ENCODE results near the gene ATP8A2. TPM values are rescaled to one million over a fixed set of nuclear protein-coding genes. Genes with fewer than 3 reads are reported as not detected.

ATP8A2 gene
- polyA plus RNA-seq, 1 donor from 2014 or later, result 11.9 TPM

- Histone ChIP-seq H3K79me2 (replicated peaks; ENCODE audit: insufficient read depth, low read length) (no peaks in the 10 kb centered on the region), H3K9me2 (ENCODE audit: insufficient read depth, low read length) (no peaks in the 10 kb centered on the region), H2AFZ (ENCODE audit: low read depth, low read length) (no peak overlapping the region), H3K27me3 (ENCODE audit: insufficient read depth, low read depth, low read length) (no peaks in the 10 kb centered on the region), H4K20me1 (ENCODE audit: insufficient read depth) (no peaks in the 10 kb centered on the region), H3K36me3 (ENCODE audit: insufficient read depth, low read length) (no peaks in the 10 kb centered on the region), H3K4me2 (ENCODE audit: low read length) (no peak overlapping the region), H3F3A (ENCODE audit: insufficient read depth, low read length, poor library complexity, severe bottlenecking) (no peaks in the 10 kb centered on the region), H3K4me3 (ENCODE audit: low read length) (no peak overlapping the region), H3K9me3 (ENCODE audit: low read length) (no peaks in the 10 kb centered on the region), H3K9ac (ENCODE audit: low read length) (no peak overlapping the region), H3K27ac (ENCODE audit: low read length) (no peak overlapping the region)
- TF ChIP-seq RAD21 (conservative IDR thresholded peaks at IDR 0.05) (no peak), CTCF (IDR thresholded peaks at IDR 0.05; ENCODE audit: poor library complexity, severe bottlenecking) (no peak), SMC3 (conservative IDR thresholded peaks at IDR 0.05; ENCODE audit: poor library complexity) (no peak), POLR2AphosphoS5 (IDR thresholded peaks at IDR 0.05) (no peak), TAF1 (IDR thresholded peaks at IDR 0.05; ENCODE audit: low read depth) (no peak)
These were observed 359.8 kb downstream of the ATP8A2 start for GRCh38 chr13:25731536-25731935.

- H3K9me2 ChIP-seq (ENCODE audit: insufficient read depth, low read length), result no peaks in the 10 kb centered on the region
- H3K27ac ChIP-seq (ENCODE audit: low read length), result no peak overlapping the region
- H2AFZ ChIP-seq (ENCODE audit: low read depth, low read length), result no peak overlapping the region
- H4K20me1 ChIP-seq (ENCODE audit: insufficient read depth), result no peaks in the 10 kb centered on the region
- H3F3A ChIP-seq (ENCODE audit: insufficient read depth, low read length, poor library complexity, severe bottlenecking), result no peaks in the 10 kb centered on the region
- no peak overlapping the region for H3K4me3 ChIP-seq (ENCODE audit: low read length)
- no peaks in the 10 kb centered on the region for H3K9me3 ChIP-seq (ENCODE audit: low read length)
- H3K4me2 ChIP-seq (ENCODE audit: low read length), result no peak overlapping the region
- H3K36me3 ChIP-seq (ENCODE audit: insufficient read depth, low read length), result no peaks in the 10 kb centered on the region
- TF ChIP-seq REST (IDR thresholded peaks at IDR 0.05; ENCODE audit: borderline replicate concordance) (no peak), CTCF (IDR thresholded peaks at IDR 0.05; ENCODE audit: poor library complexity, severe bottlenecking) (no peak), RAD21 (conservative IDR thresholded peaks at IDR 0.05) (no peak), SMC3 (conservative IDR thresholded peaks at IDR 0.05; ENCODE audit: poor library complexity) (no peak)
- H3K27me3 ChIP-seq (ENCODE audit: insufficient read depth, low read depth, low read length), result no peaks in the 10 kb centered on the region
- H3K9ac ChIP-seq (ENCODE audit: low read length), result no peak overlapping the region
- H3K79me2 ChIP-seq (replicated peaks; ENCODE audit: insufficient read depth, low read length), result no peaks in the 10 kb centered on the region
These were observed 360.5 kb downstream of the ATP8A2 start for GRCh38 chr13:25732111-25732865.
